Stimulated activated CD8-positive, alpha-beta memory T cell treated with anti-CD3 and anti-CD28 coated beads, Interleukin-4, amount 100 ng/mL, for 48 hours (primary cell): Measurements from ENCODE around the gene MRPL45.

Experiments
- DNase-seq: peaks from one replicate; pipeline ENCODE4 v3.0.0-alpha.2; 2020

The MRPL45 gene

GRCh38 chr17:38325221-38325851 is 28.4 kb downstream of the MRPL45 start:
- no peak for DNase-seq

GRCh38 chr17:38326996-38327792 is 30.2 kb downstream of the MRPL45 start:
- DNase-seq, result peak; percentile 19

GRCh38 chr17:38327936-38328335 is 31.0 kb downstream of the MRPL45 start:
- no peak for DNase-seq

- no peak for DNase-seq
These were observed 31.7 kb downstream of the MRPL45 start for GRCh38 chr17:38328620-38329019.

GRCh38 chr17:38329284-38329683 is 32.3 kb downstream of the MRPL45 start:
- DNase-seq, result no peak

GRCh38 chr17:38329808-38330730 is 33.1 kb downstream of the MRPL45 start:
- no peak for DNase-seq

GRCh38 chr17:38330941-38331411 is 34.0 kb downstream of the MRPL45 start:
- no peak for DNase-seq

GRCh38 chr17:38332735-38333134 is 35.8 kb downstream of the MRPL45 start:
- no peak for DNase-seq

GRCh38 chr17:38333635-38334295 is 36.8 kb downstream of the MRPL45 start:
- DNase-seq, result peak; percentile 82

GRCh38 chr17:38334480-38335364 is 37.8 kb downstream of the MRPL45 start:
- no peak for DNase-seq

- no peak for DNase-seq
These were observed 39.9 kb downstream of the MRPL45 start for GRCh38 chr17:38336838-38337237.

GRCh38 chr17:38338053-38338452 is 41.1 kb downstream of the MRPL45 start:
- DNase-seq, result no peak

GRCh38 chr17:38338535-38338934 is 41.6 kb downstream of the MRPL45 start:
- no peak for DNase-seq

- DNase-seq, result no peak
These were observed 42.9 kb downstream of the MRPL45 start for GRCh38 chr17:38339891-38340290.

- DNase-seq, result no peak
These were observed 44.2 kb downstream of the MRPL45 start for GRCh38 chr17:38341035-38341721.

GRCh38 chr17:38342886-38343607 is 46.1 kb downstream of the MRPL45 start:
- no peak for DNase-seq

- no peak for DNase-seq
These were observed 46.8 kb downstream of the MRPL45 start, which contains the start of gene GPR179 for GRCh38 chr17:38343608-38344419. Gene GPR179 (minus strand): TSS chr17:38343956. CDS start chr17:38343789, 167 bp downstream.

- DNase-seq, result no peak
These were observed 47.4 kb downstream of the MRPL45 start for GRCh38 chr17:38344420-38344745.

GRCh38 chr17:38345743-38346142 is 48.8 kb downstream of the MRPL45 start:
- no peak for DNase-seq
